Astrocyte (in vitro differentiated cells and primary cell): Measurements from ENCODE around the gene KCNMB4. TPM values are rescaled to one million over a fixed set of nuclear protein-coding genes. Genes with fewer than 3 reads are reported as not detected.

ENCODE experiments used
- DNase-seq: peaks from one replicate; pipeline ENCODE4 v3.0.0-alpha.2; 2010; ENCODE audit warnings: low read depth
- FAIRE-seq: peaks from 2 replicates; lab custom pipeline; 2011; peaks lifted over from hg19 to GRCh38; lab: Jason Lieb, UNC
- H2AFZ ChIP-seq: 2 replicates; pipeline ENCODE4 v1.6.0; 2012; ENCODE audit warnings: low read depth, low read length, inconsistent platforms
- H3K27ac ChIP-seq: 2 replicates; pipeline ENCODE4 v1.5.1; 2011; ENCODE audit warnings: low read depth, low read length, inconsistent platforms
- H3K27me3 ChIP-seq: 2 replicates; pipeline ENCODE4 v1.6.0; 2011; ENCODE audit warnings: low read length, inconsistent platforms; ENCODE audit not compliant: insufficient read depth
- H3K36me3 ChIP-seq: 2 replicates; pipeline ENCODE4 v1.5.1; 2011; ENCODE audit warnings: low read length, inconsistent platforms; ENCODE audit not compliant: insufficient read depth
- H3K4me1 ChIP-seq: 2 replicates; pipeline ENCODE4 v1.5.1; 2011; ENCODE audit warnings: low read length, inconsistent platforms; ENCODE audit not compliant: insufficient read depth
- H3K4me2 ChIP-seq: 2 replicates; pipeline ENCODE4 v1.6.0; 2012; ENCODE audit warnings: low read length, inconsistent platforms
- H3K4me3 ChIP-seq: 2 replicates; pipeline ENCODE4 v1.5.1; 2011; ENCODE audit warnings: low read depth, mild to moderate bottlenecking, low read length, inconsistent platforms; ENCODE audit not compliant: insufficient read depth
- H3K79me2 ChIP-seq: 2 replicates; pipeline ENCODE4 v1.6.0; 2012; ENCODE audit warnings: mild to moderate bottlenecking, low read length, inconsistent platforms; ENCODE audit not compliant: insufficient read depth
- H3K9ac ChIP-seq: 2 replicates; pipeline ENCODE4 v1.6.0; 2012; ENCODE audit warnings: mild to moderate bottlenecking, low read length, inconsistent platforms
- H3K9me3 ChIP-seq: 2 replicates; pipeline ENCODE4 v1.5.1; 2012; ENCODE audit warnings: low read depth, mild to moderate bottlenecking, low read length, inconsistent platforms; ENCODE audit not compliant: insufficient read depth
- H4K20me1 ChIP-seq: 2 replicates; pipeline ENCODE4 v1.6.0; 2012; ENCODE audit warnings: low read length, inconsistent platforms; ENCODE audit not compliant: insufficient read depth
- H3K27ac Mint-ChIP-seq: one replicate; pipeline ENCODE4 v1.8.0; 2021; ENCODE audit warnings: mild to moderate bottlenecking, mixed read lengths; ENCODE audit not compliant: unreplicated experiment
- H3K27me3 Mint-ChIP-seq: one replicate; pipeline ENCODE4 v1.8.0; 2021; ENCODE audit warnings: low read depth, mixed read lengths; ENCODE audit not compliant: unreplicated experiment
- H3K36me3 Mint-ChIP-seq: one replicate; pipeline ENCODE4 v1.8.0; 2021; ENCODE audit warnings: low read depth, mixed read lengths; ENCODE audit not compliant: unreplicated experiment
- H3K4me1 Mint-ChIP-seq: one replicate; pipeline ENCODE4 v1.8.0; 2021; ENCODE audit warnings: low read depth, mixed read lengths; ENCODE audit not compliant: unreplicated experiment
- H3K4me3 Mint-ChIP-seq: one replicate; pipeline ENCODE4 v1.8.0; 2021; ENCODE audit warnings: mild to moderate bottlenecking, moderate library complexity, mixed read lengths; ENCODE audit not compliant: unreplicated experiment
- H3K9me3 Mint-ChIP-seq: one replicate; pipeline ENCODE4 v1.8.0; 2021; ENCODE audit warnings: mild to moderate bottlenecking, mixed read lengths; ENCODE audit not compliant: unreplicated experiment
- EZH2 ChIP-seq: IDR thresholded peaks from 2 replicates; pipeline ENCODE4 v1.6.1; 2012; ENCODE audit warnings: mild to moderate bottlenecking, low read length, inconsistent platforms; ENCODE audit not compliant: insufficient read depth
- total RNA-seq: library from RNA; stranded (reverse); gene quantifications from 2 replicates; pipeline ENCODE4 v1.2.1, GENCODE V29; 2021
- TF ChIP-seq, protein P1 (sequence below): IDR thresholded peaks from 2 replicates; pipeline ENCODE4 v1.5.1; 2011; ENCODE audit warnings: low read depth, mild to moderate bottlenecking, inconsistent platforms, low read length, moderate library complexity; ENCODE audit not compliant: insufficient read depth

Gene KCNMB4
- total RNA-seq, 1 donor from 2014 or later = 8.3 TPM

DNA sequence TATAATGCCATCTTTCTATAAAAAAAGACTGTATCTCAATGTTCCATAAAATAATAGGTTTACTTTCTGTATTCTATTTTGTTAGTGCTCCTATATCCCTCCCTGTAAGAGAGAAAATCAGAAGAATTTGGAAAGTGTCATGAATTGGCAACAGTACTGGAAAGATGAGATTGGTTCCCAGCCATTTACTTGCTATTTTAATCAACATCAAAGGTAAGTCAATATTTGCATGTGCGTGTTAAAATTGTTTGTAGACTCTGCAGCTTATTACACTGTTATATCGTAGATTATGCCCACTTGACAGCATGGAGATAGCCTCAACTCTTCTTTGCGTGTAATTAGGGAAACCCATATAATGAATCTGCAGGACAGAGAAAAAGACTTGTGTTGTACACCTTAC, 34.0 kb downstream of the KCNMB4 start:
- TF ChIP-seq, protein P1, sequence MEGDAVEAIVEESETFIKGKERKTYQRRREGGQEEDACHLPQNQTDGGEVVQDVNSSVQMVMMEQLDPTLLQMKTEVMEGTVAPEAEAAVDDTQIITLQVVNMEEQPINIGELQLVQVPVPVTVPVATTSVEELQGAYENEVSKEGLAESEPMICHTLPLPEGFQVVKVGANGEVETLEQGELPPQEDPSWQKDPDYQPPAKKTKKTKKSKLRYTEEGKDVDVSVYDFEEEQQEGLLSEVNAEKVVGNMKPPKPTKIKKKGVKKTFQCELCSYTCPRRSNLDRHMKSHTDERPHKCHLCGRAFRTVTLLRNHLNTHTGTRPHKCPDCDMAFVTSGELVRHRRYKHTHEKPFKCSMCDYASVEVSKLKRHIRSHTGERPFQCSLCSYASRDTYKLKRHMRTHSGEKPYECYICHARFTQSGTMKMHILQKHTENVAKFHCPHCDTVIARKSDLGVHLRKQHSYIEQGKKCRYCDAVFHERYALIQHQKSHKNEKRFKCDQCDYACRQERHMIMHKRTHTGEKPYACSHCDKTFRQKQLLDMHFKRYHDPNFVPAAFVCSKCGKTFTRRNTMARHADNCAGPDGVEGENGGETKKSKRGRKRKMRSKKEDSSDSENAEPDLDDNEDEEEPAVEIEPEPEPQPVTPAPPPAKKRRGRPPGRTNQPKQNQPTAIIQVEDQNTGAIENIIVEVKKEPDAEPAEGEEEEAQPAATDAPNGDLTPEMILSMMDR = no peak
- TF ChIP-seq EZH2 = no peak
- Histone ChIP-seq H3K27ac (no peak overlapping the region), H3K4me3 (no peak overlapping the region), H3K79me2 (no peaks in the 10 kb centered on the region), H3K36me3 (peaks cover 2% of the 10 kb centered on the region), H3K4me1 (no peaks in the 10 kb centered on the region), H3K9ac (no peak overlapping the region), H2AFZ (no peak overlapping the region), H3K9me3 (no peaks in the 10 kb centered on the region), H4K20me1 (no peaks in the 10 kb centered on the region), H3K27me3 (no peaks in the 10 kb centered on the region), H3K4me2 (no peak overlapping the region)
- H3K27me3 Mint-ChIP-seq = no peaks in the 10 kb centered on the region
- no peak for FAIRE-seq
- H3K9me3 Mint-ChIP-seq = no peaks in the 10 kb centered on the region
- peaks cover 6% of the 10 kb centered on the region for H3K36me3 Mint-ChIP-seq
- DNase-seq = no peak
- peaks cover 1% of the 10 kb centered on the region for H3K4me1 Mint-ChIP-seq
- no peak overlapping the region for H3K4me3 Mint-ChIP-seq
- H3K27ac Mint-ChIP-seq = no peak overlapping the region

DNA sequence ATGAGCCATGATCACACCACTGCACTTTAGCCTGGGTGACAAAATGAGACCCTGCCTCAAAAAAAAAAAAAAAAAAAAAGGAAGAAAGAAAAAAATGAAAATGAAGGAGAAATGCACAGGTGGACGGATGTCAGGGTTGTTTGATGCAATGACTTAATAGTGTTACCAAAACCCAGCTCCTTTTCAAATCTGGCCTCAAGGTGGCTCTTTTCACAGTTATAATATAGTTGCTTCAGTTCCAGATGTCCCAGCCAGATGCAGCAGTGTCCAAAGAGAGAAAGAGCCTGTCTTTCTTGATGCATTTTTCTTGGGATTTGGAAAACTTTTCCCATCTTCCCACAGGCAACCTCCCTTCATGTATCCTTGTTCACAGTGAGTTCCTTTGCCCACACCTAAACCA, 36.5 kb downstream of the KCNMB4 start:
- DNase-seq = no peak
- Mint-ChIP-seq H3K27me3 (no peaks in the 10 kb centered on the region), H3K27ac (no peak overlapping the region)

DNA sequence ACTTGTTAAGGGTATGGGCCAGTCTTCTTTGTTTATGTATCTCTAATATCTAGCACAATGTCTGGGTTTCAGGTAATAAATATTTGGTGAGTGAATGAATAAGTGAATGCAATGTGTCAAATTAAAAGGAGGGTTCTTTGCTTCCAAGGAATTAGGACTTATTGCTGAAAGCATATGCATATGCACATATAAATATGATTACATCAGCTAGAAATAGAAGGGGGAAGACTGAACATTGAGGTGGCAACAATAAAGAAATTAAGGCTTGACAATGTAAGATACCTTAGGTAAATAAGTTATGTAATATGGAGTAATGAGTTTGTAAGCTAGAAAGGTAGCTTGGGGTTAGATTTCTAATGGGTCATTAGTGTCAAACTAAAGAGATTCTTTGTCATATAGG, 37.7 kb downstream of the KCNMB4 start:
- H4K20me1 ChIP-seq = no peaks in the 10 kb centered on the region
- H3K9ac ChIP-seq = no peak overlapping the region
- Mint-ChIP-seq H3K27me3 (no peaks in the 10 kb centered on the region), H3K4me1 (no peaks in the 10 kb centered on the region), H3K4me3 (no peak overlapping the region), H3K36me3 (peaks cover 16% of the 10 kb centered on the region), H3K9me3 (no peaks in the 10 kb centered on the region), H3K27ac (no peak overlapping the region)
- H3K4me3 ChIP-seq = no peak overlapping the region
- no peak overlapping the region for H3K4me2 ChIP-seq
- no peak overlapping the region for H2AFZ ChIP-seq
- no peaks in the 10 kb centered on the region for H3K4me1 ChIP-seq
- FAIRE-seq (no peak), DNase-seq (no peak)
- no peak overlapping the region for H3K27ac ChIP-seq
- H3K36me3 ChIP-seq = peaks cover 2% of the 10 kb centered on the region
- H3K27me3 ChIP-seq = no peaks in the 10 kb centered on the region
- TF ChIP-seq EZH2 = no peak
- TF ChIP-seq, protein P1 = no peak
- no peaks in the 10 kb centered on the region for H3K79me2 ChIP-seq
- H3K9me3 ChIP-seq = no peaks in the 10 kb centered on the region

More for the DNA sequence above, 36.5 kb downstream of the KCNMB4 start:
- Histone ChIP-seq H3K9me3 (no peaks in the 10 kb centered on the region), H4K20me1 (no peaks in the 10 kb centered on the region), H3K9ac (no peak overlapping the region), H2AFZ (no peak overlapping the region), H3K27me3 (no peaks in the 10 kb centered on the region), H3K4me3 (no peak overlapping the region), H3K79me2 (no peaks in the 10 kb centered on the region), H3K27ac (no peak overlapping the region), H3K36me3 (peaks cover 2% of the 10 kb centered on the region), H3K4me1 (no peaks in the 10 kb centered on the region), H3K4me2 (no peak overlapping the region)
- H3K9me3 Mint-ChIP-seq = no peaks in the 10 kb centered on the region
- no peak for FAIRE-seq
- H3K4me1 Mint-ChIP-seq = no peaks in the 10 kb centered on the region
- peaks cover 9% of the 10 kb centered on the region for H3K36me3 Mint-ChIP-seq
- no peak overlapping the region for H3K4me3 Mint-ChIP-seq
- TF ChIP-seq, protein P1 = no peak
